H1 (cell line): Measurements from ENCODE around the gene LRP3. TPM values are rescaled to one million over a fixed set of nuclear protein-coding genes. Genes with fewer than 3 reads are reported as not detected.

Experiments
- CTCF ChIA-PET: fragments of 300-600 bp; sonication (Branson Sonifier 250); formaldehyde crosslinking; loops from one replicate; lab custom pipeline; 2021; ENCODE audit not compliant: partially characterized antibody; lab: Charles Lee
- POLR2A ChIA-PET: fragments of 300-600 bp; sonication (Branson Sonifier 250); formaldehyde crosslinking; loops from one replicate; lab custom pipeline; 2021; ENCODE audit warnings: inconsistent platforms; ENCODE audit not compliant: partially characterized antibody; lab: Charles Lee
- DNase-seq, 2 experiments: peaks; one replicate each; pipeline versions ENCODE4 v3.0.0 to v3.0.0-alpha.2; 2010 to 2022; ENCODE audit warnings: low spot score in 2 of 2, low read depth in 1 of 2, mixed read lengths in 1 of 2
- FAIRE-seq: peaks from 2 replicates; lab custom pipeline; 2011; peaks lifted over from hg19 to GRCh38; lab: Jason Lieb, UNC
- H2AFZ ChIP-seq: 2 replicates; pipeline ENCODE4 v1.8.1; 2012; ENCODE audit warnings: low read length, inconsistent platforms
- H2AK5ac ChIP-seq: 2 replicates; pipeline ENCODE4 v1.6.1; 2013; ENCODE audit warnings: low read depth, low read length
- H2BK120ac ChIP-seq: replicated peaks from 2 replicates; pipeline ENCODE3; 2013; ENCODE audit warnings: low read depth, low read length, inconsistent platforms
- H2BK12ac ChIP-seq: 2 replicates; pipeline ENCODE4 v1.6.1; 2013; ENCODE audit warnings: low read depth, low read length
- H2BK15ac ChIP-seq: 2 replicates; pipeline ENCODE4 v1.6.1; 2013; ENCODE audit warnings: low read length
- H2BK20ac ChIP-seq: 2 replicates; pipeline ENCODE4 v1.6.1; 2013; ENCODE audit warnings: low read length
- H2BK5ac ChIP-seq: 2 replicates; pipeline ENCODE4 v1.6.1; 2013; ENCODE audit warnings: low read depth, low read length
- H3K14ac ChIP-seq: 2 replicates; pipeline ENCODE4 v1.6.1; 2013; ENCODE audit warnings: inconsistent platforms; ENCODE audit not compliant: insufficient read length
- H3K18ac ChIP-seq: 2 replicates; pipeline ENCODE4 v1.6.1; 2013; ENCODE audit warnings: low read length; ENCODE audit errors: extremely low read depth
- H3K23ac ChIP-seq: 2 replicates; pipeline ENCODE4 v1.6.1; 2013; ENCODE audit warnings: inconsistent platforms; ENCODE audit not compliant: insufficient read length
- H3K23me2 ChIP-seq: 2 replicates; pipeline ENCODE4 v1.6.1; 2013; ENCODE audit warnings: low read depth, low read length
- H3K27ac ChIP-seq: 2 replicates; pipeline ENCODE4 v1.6.1; 2011; ENCODE audit warnings: low read depth, low read length, inconsistent platforms
- H3K27me3 ChIP-seq, 4 experiments: replicated peaks in 1 of 4; 1 replicate in 1 of 4; 2 replicates in 3 of 4; pipeline versions ENCODE4 v1.6.1 to v1.8.1; 2011 to 2013; ENCODE audit warnings: low read length in 3 of 4, mild to moderate bottlenecking in 3 of 4, inconsistent platforms in 2 of 4, mixed read lengths in 2 of 4, moderate library complexity in 1 of 4; ENCODE audit not compliant: control insufficient read depth in 3 of 4, insufficient read depth in 3 of 4; ENCODE audit errors: extremely low read depth in 1 of 4
- H3K36me3 ChIP-seq, 4 experiments: 2 replicates each; pipeline versions ENCODE4 v1.6.1 to v1.8.1; 2011 to 2013; ENCODE audit warnings: mild to moderate bottlenecking in 4 of 4, low read length in 3 of 4, moderate library complexity in 2 of 4, control low read depth in 1 of 4, inconsistent platforms in 1 of 4; ENCODE audit not compliant: insufficient read depth in 4 of 4, control insufficient read depth in 2 of 4
- H3K4ac ChIP-seq: replicated peaks from 2 replicates; pipeline ENCODE3; 2013; ENCODE audit warnings: low read length, low read depth, mixed read lengths, inconsistent platforms; ENCODE audit not compliant: insufficient read length
- H3K4me1 ChIP-seq, 4 experiments: replicated peaks in 1 of 4; 1 replicate in 1 of 4; 2 replicates in 3 of 4; pipeline versions ENCODE4 v1.6.1 to v1.8.1; 2011 to 2013; ENCODE audit warnings: low read length in 3 of 4, inconsistent platforms in 2 of 4, mixed read lengths in 1 of 4; ENCODE audit not compliant: insufficient read depth in 4 of 4, control insufficient read depth in 3 of 4
- H3K4me2 ChIP-seq, 2 experiments: 2 replicates each; pipeline versions ENCODE4 v1.6.1 to v1.8.1; 2011 to 2013; ENCODE audit warnings: low read depth in 2 of 2, low read length in 2 of 2, control low read depth in 1 of 2, inconsistent platforms in 1 of 2, mild to moderate bottlenecking in 1 of 2; ENCODE audit not compliant: insufficient read depth in 1 of 2
- H3K4me3 ChIP-seq, 4 experiments: fragments of 200-600, 300-600 bp in 1 of 4; sonication (generic), shearing (Covaris generic), sonication (Bioruptor Twin) in 1 of 4; 2 replicates each; pipeline versions ENCODE4 v1.5.1 to v1.8.1; 2011 to 2016; ENCODE audit warnings: low read length in 4 of 4, low read depth in 3 of 4, control low read depth in 2 of 4, inconsistent platforms in 2 of 4, mild to moderate bottlenecking in 2 of 4, mixed read lengths in 1 of 4, moderate library complexity in 1 of 4; ENCODE audit not compliant: insufficient read depth in 2 of 4; ENCODE audit errors: extremely low read depth in 1 of 4
- H3K56ac ChIP-seq: replicated peaks from 2 replicates; pipeline ENCODE3; 2013; ENCODE audit warnings: low read depth, mild to moderate bottlenecking, mixed read lengths, low read length, inconsistent platforms; ENCODE audit not compliant: insufficient read length
- H3K79me1 ChIP-seq: 2 replicates; pipeline ENCODE4 v1.6.1; 2013; ENCODE audit warnings: low read depth, low read length, control low read depth
- H3K79me2 ChIP-seq, 2 experiments: 2 replicates each; pipeline versions ENCODE4 v1.6.1 to v1.8.1; 2012 to 2013; ENCODE audit warnings: low read length in 2 of 2, mild to moderate bottlenecking in 2 of 2, inconsistent platforms in 1 of 2; ENCODE audit not compliant: insufficient read depth in 2 of 2, control insufficient read depth in 1 of 2
- H3K9ac ChIP-seq, 4 experiments: replicated peaks in 1 of 4; 1 replicate in 1 of 4; 2 replicates in 3 of 4; pipeline versions ENCODE4 v1.6.1 to v1.8.1; 2011 to 2013; ENCODE audit warnings: low read depth in 3 of 4, low read length in 3 of 4, control low read depth in 2 of 4, mild to moderate bottlenecking in 2 of 4, moderate library complexity in 2 of 4, inconsistent platforms in 1 of 4; ENCODE audit errors: extremely low read depth in 1 of 4
- H3K9me3 ChIP-seq, 2 experiments: 2 replicates each; pipeline versions ENCODE4 v1.6.1 to v1.8.1; 2012 to 2013; ENCODE audit warnings: mild to moderate bottlenecking in 2 of 2, moderate library complexity in 2 of 2, control low read depth in 1 of 2, inconsistent platforms in 1 of 2, low read depth in 1 of 2, low read length in 1 of 2, mixed read lengths in 1 of 2; ENCODE audit not compliant: insufficient read depth in 2 of 2
- H4K20me1 ChIP-seq, 2 experiments: replicated peaks in 1 of 2; 2 replicates each; pipeline versions ENCODE3 to v1.8.1; 2011 to 2013; ENCODE audit warnings: inconsistent platforms in 2 of 2, low read length in 2 of 2, mild to moderate bottlenecking in 1 of 2; ENCODE audit not compliant: insufficient read depth in 2 of 2, control insufficient read depth in 1 of 2
- H4K5ac ChIP-seq: 2 replicates; pipeline ENCODE4 v1.6.1; 2013; ENCODE audit warnings: low read length, low read depth, mixed read lengths, inconsistent platforms; ENCODE audit not compliant: insufficient read length
- H4K8ac ChIP-seq: 2 replicates; pipeline ENCODE4 v1.8.0; 2013; ENCODE audit warnings: mild to moderate bottlenecking, moderate library complexity, low read length, inconsistent platforms; ENCODE audit not compliant: insufficient read depth; ENCODE audit errors: extremely low read depth
- H4K91ac ChIP-seq: replicated peaks from 2 replicates; pipeline ENCODE3; 2013; ENCODE audit warnings: low read length, mixed read lengths, inconsistent platforms; ENCODE audit not compliant: insufficient read length
- WGBS, 2 experiments: shearing (Covaris generic) in 1 of 2; methylation state at CpG; one replicate each; pipeline versions ENCODE4 v1.1.6 to v1.1.7; 2013 to 2015; ENCODE audit warnings: low lambda C conversion rate in 2 of 2, mixed read lengths in 2 of 2, inconsistent platforms in 1 of 2, low coverage in 1 of 2, missing lambda C conversion rate in 1 of 2; ENCODE audit not compliant: insufficient replicate concordance in 2 of 2, insufficient coverage in 1 of 2, insufficient read length in 1 of 2; ENCODE audit errors: extremely low coverage in 1 of 2, missing lambda C conversion rate in 1 of 2; 5-methylcytosine and 5-hydroxymethylcytosine counted together
- polyA plus RNA-seq, 7 experiments: library from polyadenylated mRNA; depleted of rRNA in 3 of 7; stranded (reverse) in 5 of 7; unstranded in 2 of 7; fragments of >200 nt in 5 of 7; fragments of 200-250 nt in 2 of 7; gene quantifications; 1 replicate in 5 of 7; 2 replicates in 1 of 7; 4 replicates in 1 of 7; pipeline versions ENCODE4 v1.2.1 to v1.2.3, GENCODE V29; 2011 to 2013; ENCODE audit warnings: missing spikeins in 2 of 7, mixed read lengths in 2 of 7
- total RNA-seq: library from RNA; stranded (reverse); fragmentation: NEBNext Ultra II Directional; extraction: Animal tissue kit (Norgen Biotek cat#: 25700); gene quantifications from 2 replicates; pipeline ENCODE4 v1.2.1, GENCODE V29; 2021
- TF ChIP-seq, protein P1 (sequence below), 3 experiments: IDR thresholded peaks; 1 replicate in 2 of 3; 2 replicates in 1 of 3; pipeline versions ENCODE4 v1.5.1 to v1.6.1; 2011; ENCODE audit warnings: low read length in 3 of 3, mild to moderate bottlenecking in 3 of 3, inconsistent platforms in 2 of 3, low read depth in 1 of 3, moderate library complexity in 1 of 3; ENCODE audit not compliant: insufficient read depth in 1 of 3; ENCODE audit errors: control extremely low read depth in 1 of 3

Gene LRP3
- total and polyA plus RNA-seq, 2 of the 8 experiments (the other 6 are each of a cell fraction or from before 2014, with no cell fraction given) = 30.3 to 33.7 TPM

DNA sequence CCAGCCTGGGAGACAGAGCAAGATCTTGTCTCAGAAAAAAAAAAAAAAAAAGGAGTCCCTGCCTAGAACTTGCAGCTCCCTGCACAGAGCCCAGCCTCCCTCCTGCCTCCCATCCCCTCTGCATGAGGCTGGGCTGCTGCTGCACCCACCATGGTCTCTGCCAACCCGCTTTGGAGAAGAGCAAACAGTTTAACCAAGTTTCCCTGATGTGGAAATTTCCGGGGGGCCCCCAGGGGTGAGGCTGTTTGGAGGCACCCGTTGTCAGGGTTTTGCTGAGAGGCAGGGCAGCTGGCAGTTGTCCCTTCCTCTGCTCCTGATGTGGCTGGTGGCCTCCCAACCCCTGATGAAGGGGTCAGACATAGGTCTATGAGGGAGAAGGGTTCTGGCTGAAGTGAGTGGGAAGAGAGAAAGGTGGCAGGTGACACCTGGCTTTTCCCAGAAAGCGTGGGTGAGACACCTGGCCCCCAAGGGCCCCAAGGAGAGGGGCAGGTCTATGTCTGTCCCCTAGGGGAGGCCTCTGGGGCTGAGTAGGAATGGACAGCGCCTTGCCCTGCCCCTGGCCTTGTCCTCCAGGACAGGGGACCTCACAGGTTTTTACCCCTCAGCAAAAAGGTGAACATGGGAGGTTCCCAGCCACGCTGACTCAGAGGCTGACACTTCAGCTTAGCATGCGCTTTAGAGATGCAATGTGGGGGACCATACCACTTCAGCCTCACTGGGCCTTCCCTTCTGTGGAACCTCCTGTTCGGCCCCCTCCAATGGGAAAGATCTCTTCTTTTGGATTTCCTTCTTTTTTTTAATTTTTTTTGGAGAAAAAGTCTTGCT is 5.5 kb downstream of the LRP3 start:
- Histone ChIP-seq H3K4me1 (peaks cover 0 to 2% (median 0%) of the 10 kb centered on the region in 4 experiments; a peak in 2 of 7 replicates), H3K4me3 (no peak overlapping the region), H3K27me3 (peaks cover 0 to 3% (median 0%) of the 10 kb centered on the region in 4 experiments; a peak in 2 of 7 replicates), H3K23me2 (no peaks in the 10 kb centered on the region; the same call in 1 of the 2 replicates), H2BK15ac (no peak overlapping the region), H3K4ac (no peak overlapping the region), H3K9ac (no peak overlapping the region), H4K20me1 (peaks cover 4 to 13% of the 10 kb centered on the region in 2 experiments), H2BK20ac (no peak overlapping the region), H3K4me2 (no peak overlapping the region), H3K36me3 (peaks cover 0 to 10% (median 2%) of the 10 kb centered on the region in 4 experiments; a peak in 4 of 8 replicates), H4K91ac (no peak overlapping the region), H3K9me3 (no peaks in the 10 kb centered on the region), H2BK12ac (no peak overlapping the region), H2AFZ (no peak overlapping the region), H2BK120ac (no peak overlapping the region), H2BK5ac (no peak overlapping the region), H4K5ac (no peak overlapping the region), H3K79me2 (no peaks in the 10 kb centered on the region), H3K56ac (no peak overlapping the region), H3K14ac (no peak overlapping the region), H3K18ac (no peak overlapping the region), H3K23ac (no peak overlapping the region), H3K27ac (no peak overlapping the region), H2AK5ac (no peak overlapping the region), H4K8ac (no peak overlapping the region), H3K79me1 (peaks cover 6% of the 10 kb centered on the region)
- no peak for DNase-seq
- ChIA-PET CTCF (interaction anchor here (0.6 to 1.6 kb wide), 3 partner anchors 10 to 153 kb away, joined by 3 to 4 read pairs (median 3); no protein-coding TSS in a partner anchor), POLR2A (interaction anchor here (0.6 to 1.7 kb wide), 3 partner anchors 10 to 69 kb away, joined by 3 to 7 read pairs (median 5); no protein-coding TSS in a partner anchor)
- TF ChIP-seq, protein P1, sequence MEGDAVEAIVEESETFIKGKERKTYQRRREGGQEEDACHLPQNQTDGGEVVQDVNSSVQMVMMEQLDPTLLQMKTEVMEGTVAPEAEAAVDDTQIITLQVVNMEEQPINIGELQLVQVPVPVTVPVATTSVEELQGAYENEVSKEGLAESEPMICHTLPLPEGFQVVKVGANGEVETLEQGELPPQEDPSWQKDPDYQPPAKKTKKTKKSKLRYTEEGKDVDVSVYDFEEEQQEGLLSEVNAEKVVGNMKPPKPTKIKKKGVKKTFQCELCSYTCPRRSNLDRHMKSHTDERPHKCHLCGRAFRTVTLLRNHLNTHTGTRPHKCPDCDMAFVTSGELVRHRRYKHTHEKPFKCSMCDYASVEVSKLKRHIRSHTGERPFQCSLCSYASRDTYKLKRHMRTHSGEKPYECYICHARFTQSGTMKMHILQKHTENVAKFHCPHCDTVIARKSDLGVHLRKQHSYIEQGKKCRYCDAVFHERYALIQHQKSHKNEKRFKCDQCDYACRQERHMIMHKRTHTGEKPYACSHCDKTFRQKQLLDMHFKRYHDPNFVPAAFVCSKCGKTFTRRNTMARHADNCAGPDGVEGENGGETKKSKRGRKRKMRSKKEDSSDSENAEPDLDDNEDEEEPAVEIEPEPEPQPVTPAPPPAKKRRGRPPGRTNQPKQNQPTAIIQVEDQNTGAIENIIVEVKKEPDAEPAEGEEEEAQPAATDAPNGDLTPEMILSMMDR (IDR thresholded peaks at IDR 0.05; ENCODE audit: control extremely low read depth in 1 of 3, insufficient read depth in 1 of 3, low read depth in 1 of 3, low read length in 3 of 3) = no peak
- 82% methylated on average over 8 of the region's 8 CpGs; no CpG with 5 or more reads in 1 of the 2 experiments for WGBS, 2 experiments
- no peak for FAIRE-seq
